SK-N-SH treated with all-trans-retinoic acid at 6 μM for 48 hours (cell line): ENCODE data around the gene APEH.

ENCODE experiments used
- ESRRG ChIP-seq: fragments of 250-450 bp; sonication (Bioruptor Pico); IDR thresholded peaks from 2 replicates; pipeline ENCODE4 v1.6.1; 2021; ENCODE audit warnings: mild to moderate bottlenecking
- ISL1 ChIP-seq: fragments of 250-450 bp; sonication (Bioruptor Pico); IDR thresholded peaks from 2 replicates; pipeline ENCODE4 v2.1.2; 2022; ENCODE audit warnings: mild to moderate bottlenecking, moderate library complexity
- RARB ChIP-seq: fragments of 250-450 bp; sonication (Bioruptor Pico); IDR thresholded peaks from 2 replicates; pipeline ENCODE4 v1.8.0; 2021; ENCODE audit warnings: mild to moderate bottlenecking, moderate library complexity
- TCF4 ChIP-seq: fragments of 250-450 bp; sonication (Bioruptor Pico); IDR thresholded peaks from 2 replicates; pipeline ENCODE4 v1.8.0; 2021; ENCODE audit warnings: mild to moderate bottlenecking, moderate library complexity, borderline replicate concordance
- TOX ChIP-seq: fragments of 250-450 bp; sonication (Bioruptor Pico); IDR thresholded peaks from 2 replicates; pipeline ENCODE4 v1.8.0; 2021; ENCODE audit warnings: mild to moderate bottlenecking, moderate library complexity, borderline replicate concordance
- ZFP3 ChIP-seq: fragments of 250-450 bp; sonication (Bioruptor Pico); IDR thresholded peaks from 2 replicates; pipeline ENCODE4 v1.5.0; 2020; ENCODE audit warnings: mild to moderate bottlenecking, moderate library complexity
- ZFP30 ChIP-seq: fragments of 450-650 bp; formaldehyde crosslinking; IDR thresholded peaks from 2 replicates; pipeline ENCODE4 v1.5.0; 2022; ENCODE audit warnings: mild to moderate bottlenecking, moderate library complexity
- ZNF8 ChIP-seq: fragments of 450-650 bp; formaldehyde crosslinking; IDR thresholded peaks from 2 replicates; pipeline ENCODE4 v1.5.0; 2020; ENCODE audit warnings: mild to moderate bottlenecking, moderate library complexity
- TF ChIP-seq, protein P1 (sequence below): fragments of 250-450 bp; sonication (Bioruptor Pico); IDR thresholded peaks from 2 replicates; pipeline ENCODE4 v1.5.1; 2021; ENCODE audit warnings: mild to moderate bottlenecking, moderate library complexity
- TF ChIP-seq, protein P2 (sequence below): fragments of 250-450 bp; sonication (Bioruptor Pico); IDR thresholded peaks from 2 replicates; pipeline ENCODE4 v1.8.0; 2021; ENCODE audit warnings: low read depth, mild to moderate bottlenecking, moderate library complexity, borderline replicate concordance
- TF ChIP-seq, protein P3 (sequence below): fragments of 250-450 bp; sonication (Bioruptor Pico); IDR thresholded peaks from 2 replicates; pipeline ENCODE4 v1.8.0; 2020; ENCODE audit warnings: mild to moderate bottlenecking, moderate library complexity, borderline replicate concordance
- TF ChIP-seq, protein P4 (sequence below): fragments of 250-450 bp; sonication (Bioruptor Pico); IDR thresholded peaks from 2 replicates; pipeline ENCODE4 v1.5.1; 2020; ENCODE audit warnings: low read depth, mild to moderate bottlenecking, moderate library complexity
- TF ChIP-seq, protein P5 (sequence below): fragments of 250-450 bp; sonication (Bioruptor Pico); IDR thresholded peaks from 2 replicates; pipeline ENCODE4 v1.5.0; 2020; ENCODE audit warnings: mild to moderate bottlenecking, moderate library complexity

DNA sequence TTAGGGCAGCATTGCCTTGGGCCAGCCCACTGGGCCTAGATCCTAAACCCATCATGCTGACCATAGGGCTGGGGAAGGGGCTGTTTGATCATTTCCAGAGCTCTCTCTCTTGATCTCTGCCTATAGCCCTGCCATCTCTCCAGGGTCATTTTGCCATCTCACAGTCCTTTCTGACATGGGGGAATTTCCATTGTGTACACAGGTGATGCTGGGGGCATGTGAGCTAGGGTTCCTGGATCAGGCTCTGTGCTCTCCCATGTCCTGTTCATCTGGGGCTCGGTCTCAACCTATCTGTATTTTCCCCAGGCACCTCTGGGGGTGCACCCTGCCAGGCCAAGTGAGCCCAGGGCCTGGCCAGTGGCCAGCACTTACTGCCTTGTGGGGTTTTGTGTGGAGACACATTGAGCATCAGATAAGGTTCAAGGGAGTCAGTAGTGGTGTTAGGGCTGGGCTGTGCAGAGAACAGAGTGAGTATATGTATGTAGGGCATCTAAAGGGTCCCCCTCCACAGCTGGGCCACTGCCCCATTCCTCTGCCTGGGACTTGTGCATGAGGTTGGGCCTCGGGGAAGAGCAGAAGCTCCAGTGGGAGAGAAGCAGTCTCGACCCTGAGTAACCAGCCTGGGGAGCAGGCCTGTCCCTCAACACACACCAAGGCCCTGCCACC is 25.7 kb upstream of the APEH start:
- TF ChIP-seq, protein P1, sequence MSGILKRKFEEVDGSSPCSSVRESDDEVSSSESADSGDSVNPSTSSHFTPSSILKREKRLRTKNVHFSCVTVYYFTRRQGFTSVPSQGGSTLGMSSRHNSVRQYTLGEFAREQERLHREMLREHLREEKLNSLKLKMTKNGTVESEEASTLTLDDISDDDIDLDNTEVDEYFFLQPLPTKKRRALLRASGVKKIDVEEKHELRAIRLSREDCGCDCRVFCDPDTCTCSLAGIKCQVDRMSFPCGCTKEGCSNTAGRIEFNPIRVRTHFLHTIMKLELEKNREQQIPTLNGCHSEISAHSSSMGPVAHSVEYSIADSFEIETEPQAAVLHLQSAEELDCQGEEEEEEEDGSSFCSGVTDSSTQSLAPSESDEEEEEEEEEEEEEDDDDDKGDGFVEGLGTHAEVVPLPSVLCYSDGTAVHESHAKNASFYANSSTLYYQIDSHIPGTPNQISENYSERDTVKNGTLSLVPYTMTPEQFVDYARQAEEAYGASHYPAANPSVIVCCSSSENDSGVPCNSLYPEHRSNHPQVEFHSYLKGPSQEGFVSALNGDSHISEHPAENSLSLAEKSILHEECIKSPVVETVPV (CRISPR knock-in tag), result no peak
- TF ChIP-seq ZFP3 (CRISPR knock-in tag) (no peak), TOX (CRISPR knock-in tag) (no peak), TCF4 (CRISPR knock-in tag) (no peak), RARB (no peak), ZFP30 (CRISPR knock-in tag) (no peak), ESRRG (CRISPR knock-in tag) (no peak), ISL1 (CRISPR knock-in tag) (no peak), ZNF8 (CRISPR knock-in tag) (no peak)
- TF ChIP-seq, protein P2, sequence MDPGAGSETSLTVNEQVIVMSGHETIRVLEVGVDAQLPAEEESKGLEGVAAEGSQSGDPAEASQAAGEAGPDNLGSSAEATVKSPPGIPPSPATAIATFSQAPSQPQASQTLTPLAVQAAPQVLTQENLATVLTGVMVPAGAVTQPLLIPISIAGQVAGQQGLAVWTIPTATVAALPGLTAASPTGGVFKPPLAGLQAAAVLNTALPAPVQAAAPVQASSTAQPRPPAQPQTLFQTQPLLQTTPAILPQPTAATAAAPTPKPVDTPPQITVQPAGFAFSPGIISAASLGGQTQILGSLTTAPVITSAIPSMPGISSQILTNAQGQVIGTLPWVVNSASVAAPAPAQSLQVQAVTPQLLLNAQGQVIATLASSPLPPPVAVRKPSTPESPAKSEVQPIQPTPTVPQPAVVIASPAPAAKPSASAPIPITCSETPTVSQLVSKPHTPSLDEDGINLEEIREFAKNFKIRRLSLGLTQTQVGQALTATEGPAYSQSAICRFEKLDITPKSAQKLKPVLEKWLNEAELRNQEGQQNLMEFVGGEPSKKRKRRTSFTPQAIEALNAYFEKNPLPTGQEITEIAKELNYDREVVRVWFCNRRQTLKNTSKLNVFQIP (CRISPR knock-in tag), result no peak
- TF ChIP-seq, protein P3, sequence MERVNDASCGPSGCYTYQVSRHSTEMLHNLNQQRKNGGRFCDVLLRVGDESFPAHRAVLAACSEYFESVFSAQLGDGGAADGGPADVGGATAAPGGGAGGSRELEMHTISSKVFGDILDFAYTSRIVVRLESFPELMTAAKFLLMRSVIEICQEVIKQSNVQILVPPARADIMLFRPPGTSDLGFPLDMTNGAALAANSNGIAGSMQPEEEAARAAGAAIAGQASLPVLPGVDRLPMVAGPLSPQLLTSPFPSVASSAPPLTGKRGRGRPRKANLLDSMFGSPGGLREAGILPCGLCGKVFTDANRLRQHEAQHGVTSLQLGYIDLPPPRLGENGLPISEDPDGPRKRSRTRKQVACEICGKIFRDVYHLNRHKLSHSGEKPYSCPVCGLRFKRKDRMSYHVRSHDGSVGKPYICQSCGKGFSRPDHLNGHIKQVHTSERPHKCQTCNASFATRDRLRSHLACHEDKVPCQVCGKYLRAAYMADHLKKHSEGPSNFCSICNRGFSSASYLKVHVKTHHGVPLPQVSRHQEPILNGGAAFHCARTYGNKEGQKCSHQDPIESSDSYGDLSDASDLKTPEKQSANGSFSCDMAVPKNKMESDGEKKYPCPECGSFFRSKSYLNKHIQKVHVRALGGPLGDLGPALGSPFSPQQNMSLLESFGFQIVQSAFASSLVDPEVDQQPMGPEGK (CRISPR knock-in tag), result no peak
- TF ChIP-seq, protein P4, sequence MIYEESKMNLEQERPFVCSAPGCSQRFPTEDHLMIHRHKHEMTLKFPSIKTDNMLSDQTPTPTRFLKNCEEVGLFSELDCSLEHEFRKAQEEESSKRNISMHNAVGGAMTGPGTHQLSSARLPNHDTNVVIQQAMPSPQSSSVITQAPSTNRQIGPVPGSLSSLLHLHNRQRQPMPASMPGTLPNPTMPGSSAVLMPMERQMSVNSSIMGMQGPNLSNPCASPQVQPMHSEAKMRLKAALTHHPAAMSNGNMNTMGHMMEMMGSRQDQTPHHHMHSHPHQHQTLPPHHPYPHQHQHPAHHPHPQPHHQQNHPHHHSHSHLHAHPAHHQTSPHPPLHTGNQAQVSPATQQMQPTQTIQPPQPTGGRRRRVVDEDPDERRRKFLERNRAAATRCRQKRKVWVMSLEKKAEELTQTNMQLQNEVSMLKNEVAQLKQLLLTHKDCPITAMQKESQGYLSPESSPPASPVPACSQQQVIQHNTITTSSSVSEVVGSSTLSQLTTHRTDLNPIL (CRISPR knock-in tag), result no peak
- TF ChIP-seq, protein P5, sequence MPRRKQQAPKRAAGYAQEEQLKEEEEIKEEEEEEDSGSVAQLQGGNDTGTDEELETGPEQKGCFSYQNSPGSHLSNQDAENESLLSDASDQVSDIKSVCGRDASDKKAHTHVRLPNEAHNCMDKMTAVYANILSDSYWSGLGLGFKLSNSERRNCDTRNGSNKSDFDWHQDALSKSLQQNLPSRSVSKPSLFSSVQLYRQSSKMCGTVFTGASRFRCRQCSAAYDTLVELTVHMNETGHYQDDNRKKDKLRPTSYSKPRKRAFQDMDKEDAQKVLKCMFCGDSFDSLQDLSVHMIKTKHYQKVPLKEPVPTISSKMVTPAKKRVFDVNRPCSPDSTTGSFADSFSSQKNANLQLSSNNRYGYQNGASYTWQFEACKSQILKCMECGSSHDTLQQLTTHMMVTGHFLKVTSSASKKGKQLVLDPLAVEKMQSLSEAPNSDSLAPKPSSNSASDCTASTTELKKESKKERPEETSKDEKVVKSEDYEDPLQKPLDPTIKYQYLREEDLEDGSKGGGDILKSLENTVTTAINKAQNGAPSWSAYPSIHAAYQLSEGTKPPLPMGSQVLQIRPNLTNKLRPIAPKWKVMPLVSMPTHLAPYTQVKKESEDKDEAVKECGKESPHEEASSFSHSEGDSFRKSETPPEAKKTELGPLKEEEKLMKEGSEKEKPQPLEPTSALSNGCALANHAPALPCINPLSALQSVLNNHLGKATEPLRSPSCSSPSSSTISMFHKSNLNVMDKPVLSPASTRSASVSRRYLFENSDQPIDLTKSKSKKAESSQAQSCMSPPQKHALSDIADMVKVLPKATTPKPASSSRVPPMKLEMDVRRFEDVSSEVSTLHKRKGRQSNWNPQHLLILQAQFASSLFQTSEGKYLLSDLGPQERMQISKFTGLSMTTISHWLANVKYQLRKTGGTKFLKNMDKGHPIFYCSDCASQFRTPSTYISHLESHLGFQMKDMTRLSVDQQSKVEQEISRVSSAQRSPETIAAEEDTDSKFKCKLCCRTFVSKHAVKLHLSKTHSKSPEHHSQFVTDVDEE (CRISPR knock-in tag), result no peak
